GM06990 (cell line): ENCODE measurements around the gene ZNF286A.
"Not testable (repeated sequence)": the region's sequence is repeated elsewhere in the genome, so short reads cannot be mapped to it uniquely, and the experiment has no call there.

Experiments used
- DNase-seq: peaks from one replicate; pipeline ENCODE4 v3.0.0-alpha.2; 2011; ENCODE audit not compliant: insufficient read length; ENCODE audit errors: extremely low read depth
- H3K27me3 ChIP-seq: replicated peaks from 2 replicates; pipeline ENCODE4 v1.6.0; 2011; ENCODE audit warnings: low read length; ENCODE audit not compliant: control insufficient read depth, insufficient read depth
- H3K36me3 ChIP-seq: 2 replicates; pipeline ENCODE4 v1.5.1; 2011; ENCODE audit warnings: low read length; ENCODE audit not compliant: control insufficient read depth, insufficient read depth
- H3K4me3 ChIP-seq: replicated peaks from 2 replicates; pipeline ENCODE4 v1.5.1; 2011; ENCODE audit warnings: low read depth, mild to moderate bottlenecking, control low read depth, low read length
- TF ChIP-seq, protein P1 (sequence below): IDR thresholded peaks from 2 replicates; pipeline ENCODE4 v1.5.1; 2011; ENCODE audit warnings: low read length, control low read depth, mild to moderate bottlenecking, inconsistent platforms; ENCODE audit not compliant: insufficient read depth, poor library complexity, severe bottlenecking

Gene ZNF286A

DNA sequence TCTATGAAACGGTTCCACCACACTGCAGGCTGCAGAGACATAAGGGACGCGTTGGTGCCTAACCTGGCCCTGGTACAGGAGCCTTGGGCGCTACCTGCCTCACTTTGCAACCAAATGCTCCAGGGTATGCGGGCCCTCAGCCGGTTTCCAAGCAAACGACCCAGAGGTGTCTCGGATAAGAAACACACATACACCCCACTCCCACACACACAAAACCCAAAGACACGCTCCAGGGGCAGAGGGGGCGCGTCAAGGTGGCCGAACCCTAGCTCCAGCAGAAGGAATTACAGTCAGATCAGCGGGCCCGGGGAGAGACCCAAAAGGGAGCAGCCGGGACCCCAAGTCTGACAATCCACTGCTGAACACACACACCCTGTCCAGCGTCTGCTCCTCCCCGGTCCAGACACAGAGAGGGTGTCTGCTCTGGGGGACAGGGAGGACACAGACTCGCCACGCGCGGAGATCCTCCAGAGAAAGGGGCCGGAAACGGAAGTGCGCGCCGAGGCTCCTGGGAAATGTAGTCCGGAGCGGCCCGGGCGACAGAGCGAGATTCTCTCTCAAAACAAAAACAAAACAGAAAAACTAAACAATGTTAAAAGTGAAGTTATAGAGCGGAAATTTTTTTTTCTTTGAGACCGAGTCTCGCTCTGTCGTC, 15.6 kb upstream of the ZNF286A start, which contains the start of gene TRIM16:
Gene TRIM16, minus strand, starts transcription at position 488 of the 655 bp plus-strand sequence. CDS start 32,702 bp downstream, outside the sequence.
- H3K4me3 ChIP-seq, result peak within 1 kb of the TSS; percentile 68
- TF ChIP-seq, protein P1, sequence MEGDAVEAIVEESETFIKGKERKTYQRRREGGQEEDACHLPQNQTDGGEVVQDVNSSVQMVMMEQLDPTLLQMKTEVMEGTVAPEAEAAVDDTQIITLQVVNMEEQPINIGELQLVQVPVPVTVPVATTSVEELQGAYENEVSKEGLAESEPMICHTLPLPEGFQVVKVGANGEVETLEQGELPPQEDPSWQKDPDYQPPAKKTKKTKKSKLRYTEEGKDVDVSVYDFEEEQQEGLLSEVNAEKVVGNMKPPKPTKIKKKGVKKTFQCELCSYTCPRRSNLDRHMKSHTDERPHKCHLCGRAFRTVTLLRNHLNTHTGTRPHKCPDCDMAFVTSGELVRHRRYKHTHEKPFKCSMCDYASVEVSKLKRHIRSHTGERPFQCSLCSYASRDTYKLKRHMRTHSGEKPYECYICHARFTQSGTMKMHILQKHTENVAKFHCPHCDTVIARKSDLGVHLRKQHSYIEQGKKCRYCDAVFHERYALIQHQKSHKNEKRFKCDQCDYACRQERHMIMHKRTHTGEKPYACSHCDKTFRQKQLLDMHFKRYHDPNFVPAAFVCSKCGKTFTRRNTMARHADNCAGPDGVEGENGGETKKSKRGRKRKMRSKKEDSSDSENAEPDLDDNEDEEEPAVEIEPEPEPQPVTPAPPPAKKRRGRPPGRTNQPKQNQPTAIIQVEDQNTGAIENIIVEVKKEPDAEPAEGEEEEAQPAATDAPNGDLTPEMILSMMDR, result peak; percentile 9
- DNase-seq, result peak; percentile 65
- not testable (repeated sequence) for H3K27me3 ChIP-seq, H3K36me3 ChIP-seq

- not testable (repeated sequence) for H3K36me3 ChIP-seq, H3K27me3 ChIP-seq, H3K4me3 ChIP-seq, DNase-seq
Measured at GRCh38 chr17:15687494-15687893, 12.1 kb upstream of the ZNF286A start.

DNA sequence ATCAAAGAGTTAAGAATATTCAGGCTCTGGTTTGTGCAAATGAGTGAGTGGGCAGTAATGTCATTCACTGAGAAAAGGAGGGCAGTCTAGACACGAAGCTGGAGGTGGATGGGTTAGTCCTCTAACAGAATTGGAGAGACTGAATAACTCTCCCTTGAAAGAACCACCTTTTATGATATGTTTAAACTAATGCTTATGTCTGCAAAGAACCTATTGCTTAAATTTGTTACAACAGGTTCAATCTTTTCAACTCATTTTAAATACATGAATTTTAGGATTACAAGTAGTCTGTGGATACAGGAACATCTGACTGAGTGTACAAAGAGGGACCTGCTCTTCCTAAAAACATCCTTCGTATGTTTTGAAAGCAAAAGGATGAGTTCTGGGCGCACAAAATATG, 585 bp upstream of the ZNF286A start:
- H3K27me3 ChIP-seq, DNase-seq, H3K36me3 ChIP-seq: not testable (repeated sequence)
- H3K4me3 ChIP-seq, result peak overlapping the region; percentile 61

GRCh38 chr17:15699937-15700336, 385 bp downstream of the ZNF286A start:
- not testable (repeated sequence) for H3K27me3 ChIP-seq, H3K36me3 ChIP-seq, DNase-seq
- H3K4me3 ChIP-seq, result peak overlapping the region; percentile 61

GRCh38 chr17:15704239-15704638, 4.7 kb downstream of the ZNF286A start:
- H3K36me3 ChIP-seq, result not testable (repeated sequence)

DNA sequence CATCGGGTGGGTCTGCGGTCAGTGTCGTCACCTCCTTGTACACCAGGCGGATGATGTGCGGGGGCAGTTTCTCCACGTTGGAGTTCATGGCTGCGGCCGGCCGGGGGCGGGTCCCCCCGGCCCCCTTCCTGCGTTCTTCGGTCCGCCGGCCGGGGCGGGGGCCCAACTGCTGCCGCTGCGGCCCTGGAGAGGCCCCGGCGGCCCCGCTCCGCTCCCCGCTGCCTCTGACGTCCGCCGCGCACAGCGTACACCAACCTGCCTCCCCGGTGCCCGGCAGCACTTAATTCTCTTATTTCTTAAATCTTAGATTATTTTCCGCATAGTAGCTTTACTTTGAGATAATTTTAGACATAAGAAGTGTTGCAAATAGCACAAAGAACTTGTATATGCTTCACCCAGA, 5.3 kb downstream of the ZNF286A start:
- DNase-seq, H3K4me3 ChIP-seq, H3K27me3 ChIP-seq, H3K36me3 ChIP-seq: not testable (repeated sequence)

More at GRCh38 chr17:15704239-15704638, 4.7 kb downstream of the ZNF286A start:
- H3K4me3 ChIP-seq, H3K27me3 ChIP-seq, DNase-seq: not testable (repeated sequence)

DNA sequence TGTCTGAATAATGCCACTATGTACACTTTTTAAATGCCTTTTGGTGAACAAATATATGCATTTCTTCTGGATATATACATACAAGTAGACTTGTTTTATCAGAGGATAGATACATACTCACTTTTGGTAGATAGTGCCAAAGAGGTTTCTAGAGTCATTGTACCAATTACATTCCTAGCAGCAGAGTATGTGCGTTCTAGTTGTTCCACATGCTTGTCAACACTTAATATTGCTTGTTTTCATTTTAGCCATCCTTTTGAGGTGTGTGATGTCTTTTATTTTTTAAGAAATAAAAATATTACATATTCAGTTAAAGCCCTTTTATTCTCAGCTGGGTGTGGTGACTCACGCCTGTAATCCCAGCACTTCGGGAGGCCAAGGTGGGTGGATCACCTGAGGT, 9.3 kb downstream of the ZNF286A start:
- H3K27me3 ChIP-seq, H3K36me3 ChIP-seq, H3K4me3 ChIP-seq, DNase-seq: not testable (repeated sequence)

DNA sequence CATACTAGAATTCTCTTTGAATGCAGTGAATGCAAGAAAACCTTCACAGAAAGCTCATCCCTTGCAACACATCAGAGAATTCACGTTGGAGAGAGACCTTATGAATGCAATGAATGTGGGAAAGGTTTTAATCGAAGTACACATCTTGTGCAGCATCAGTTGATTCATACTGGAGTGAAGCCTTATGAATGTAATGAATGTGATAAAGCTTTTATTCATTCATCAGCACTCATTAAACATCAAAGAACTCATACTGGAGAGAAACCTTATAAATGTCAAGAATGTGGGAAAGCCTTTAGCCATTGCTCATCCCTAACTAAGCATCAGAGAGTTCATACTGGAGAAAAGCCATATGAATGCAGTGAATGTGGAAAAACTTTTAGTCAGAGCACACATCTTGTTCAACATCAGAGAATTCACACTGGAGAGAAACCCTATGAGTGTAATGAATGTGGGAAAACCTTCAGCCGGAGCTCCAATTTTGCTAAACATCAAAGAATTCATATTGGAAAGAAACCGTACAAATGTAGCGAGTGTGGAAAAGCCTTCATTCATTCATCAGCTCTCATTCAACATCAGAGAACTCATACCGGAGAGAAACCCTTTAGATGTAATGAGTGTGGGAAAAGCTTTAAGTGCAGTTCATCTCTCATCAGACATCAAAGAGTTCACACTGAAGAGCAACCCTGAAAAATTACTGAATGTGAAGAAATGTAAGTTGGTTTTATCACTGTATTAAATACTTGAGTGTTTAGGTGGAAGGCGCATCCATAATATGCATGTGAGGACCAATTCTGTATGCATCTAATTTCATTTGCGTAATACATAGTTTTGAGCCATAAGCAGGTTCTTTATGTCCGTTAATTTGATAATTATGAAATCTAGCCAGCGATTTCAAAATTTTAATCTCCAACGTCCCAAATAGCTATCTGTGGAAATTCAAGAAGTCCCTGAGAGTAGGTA, 17.3 kb downstream of the ZNF286A start:
- H3K36me3 ChIP-seq, H3K4me3 ChIP-seq, DNase-seq: not testable (repeated sequence)

GRCh38 chr17:15730535-15730934, 31.0 kb downstream of the ZNF286A start:
- H3K36me3 ChIP-seq, DNase-seq, H3K4me3 ChIP-seq, H3K27me3 ChIP-seq: not testable (repeated sequence)

More for the DNA sequence above, 17.3 kb downstream of the ZNF286A start:
- H3K27me3 ChIP-seq, result not testable (repeated sequence)

DNA sequence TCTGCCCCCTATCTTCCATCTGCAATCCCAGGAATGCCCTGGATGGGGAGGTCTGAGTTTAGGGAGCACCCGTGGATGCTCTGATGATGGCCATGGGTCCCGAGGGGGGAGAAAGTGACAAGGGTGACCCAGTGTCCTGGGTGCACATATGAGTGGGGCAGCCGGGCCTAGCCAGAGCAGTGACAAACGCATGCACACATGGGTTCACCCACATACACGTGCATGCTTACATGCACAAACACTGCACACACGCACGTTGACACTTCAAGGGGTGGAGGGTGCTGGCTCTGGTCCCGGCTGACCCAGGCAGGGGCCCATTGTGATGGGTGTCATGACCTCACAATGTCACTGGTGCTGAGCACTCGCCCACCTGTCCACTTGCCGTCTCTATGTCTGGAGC, 32.3 kb downstream of the ZNF286A start, which contains the start of gene TBC1D26:
Gene TBC1D26, plus strand, starts transcription at position 384 of the 400 bp plus-strand sequence. CDS start 3,066 bp downstream, outside the sequence.
- not testable (repeated sequence) for H3K4me3 ChIP-seq, H3K36me3 ChIP-seq, DNase-seq, H3K27me3 ChIP-seq

GRCh38 chr17:15733174-15733789, 33.7 kb downstream of the ZNF286A start:
- not testable (repeated sequence) for H3K36me3 ChIP-seq, H3K4me3 ChIP-seq, H3K27me3 ChIP-seq

GRCh38 chr17:15736578-15736977, 37.0 kb downstream of the ZNF286A start:
- H3K4me3 ChIP-seq, result not testable (repeated sequence)

More at GRCh38 chr17:15733174-15733789, 33.7 kb downstream of the ZNF286A start:
- DNase-seq, result not testable (repeated sequence)

More at GRCh38 chr17:15736578-15736977, 37.0 kb downstream of the ZNF286A start:
- not testable (repeated sequence) for DNase-seq, H3K27me3 ChIP-seq, H3K36me3 ChIP-seq
